Brain microvascular endothelial cell (primary cell): ENCODE data around the gene TCEANC2.

Source experiments
- DNase-seq: peaks from one replicate; pipeline ENCODE4 v3.0.0-alpha.2; 2020
- H3K27ac ChIP-seq: fragments of 250-450 bp; sonication (Bioruptor Pico); 2 replicates; pipeline ENCODE4 v1.5.1; 2020; ENCODE audit warnings: mild to moderate bottlenecking, moderate library complexity
- H3K27me3 ChIP-seq: fragments of 250-450 bp; sonication (Bioruptor Pico); replicated peaks from 2 replicates; pipeline ENCODE4 v1.5.1; 2020; ENCODE audit warnings: mild to moderate bottlenecking
- H3K36me3 ChIP-seq: fragments of 250-450 bp; sonication (Bioruptor Pico); replicated peaks from 2 replicates; pipeline ENCODE4 v1.5.1; 2020; ENCODE audit warnings: mild to moderate bottlenecking
- H3K4me3 ChIP-seq: 2 replicates; pipeline ENCODE4 v1.5.1; 2011; ENCODE audit warnings: low read depth, mild to moderate bottlenecking, control low read depth, low read length, moderate library complexity
- CTCF ChIP-seq: IDR thresholded peaks from 2 replicates; pipeline ENCODE4 v1.5.1; 2011; ENCODE audit warnings: low read depth, mild to moderate bottlenecking, moderate library complexity, low read length, control low read depth, inconsistent platforms; ENCODE audit errors: missing control alignments
- in situ Hi-C: cut with HindIII; loops from 2 replicates; pipeline ENCODE4 v1.10.0; 2017; ENCODE audit warnings: low sequenced_read_pairs, low pct_ligation_motif_present

The TCEANC2 gene

GRCh38 chr1:54107131-54107530 lies 53.7 kb downstream of the TCEANC2 start:
- Histone ChIP-seq H3K27ac (no peak overlapping the region), H3K36me3 (no peaks in the 10 kb centered on the region), H3K4me3 (no peak overlapping the region), H3K27me3 (no peaks in the 10 kb centered on the region)
- peak; percentile 29 for DNase-seq
- in situ Hi-C loops: no loop called here
- peak; percentile 62 for TF ChIP-seq CTCF

- Histone ChIP-seq H3K27me3 (no peaks in the 10 kb centered on the region), H3K27ac (no peak overlapping the region), H3K4me3 (no peak overlapping the region), H3K36me3 (no peaks in the 10 kb centered on the region)
- no peak for TF ChIP-seq CTCF
- in situ Hi-C loops: no loop called here
- no peak for DNase-seq
Measured at GRCh38 chr1:54108156-54108555, 54.7 kb downstream of the TCEANC2 start.

GRCh38 chr1:54109129-54110090 lies 56.0 kb downstream of the TCEANC2 start:
- in situ Hi-C loops: no loop called here
- DNase-seq: no peak
- no peak for TF ChIP-seq CTCF
- no peaks in the 10 kb centered on the region for H3K36me3 ChIP-seq
- H3K27me3 ChIP-seq: no peaks in the 10 kb centered on the region
- H3K27ac ChIP-seq: no peak overlapping the region
- no peak overlapping the region for H3K4me3 ChIP-seq

- Histone ChIP-seq H3K4me3 (no peak overlapping the region), H3K36me3 (no peaks in the 10 kb centered on the region), H3K27me3 (no peaks in the 10 kb centered on the region), H3K27ac (no peak overlapping the region)
- in situ Hi-C loops: no loop called here
- no peak for TF ChIP-seq CTCF
- no peak for DNase-seq
Measured at GRCh38 chr1:54110996-54111395, 57.6 kb downstream of the TCEANC2 start.

GRCh38 chr1:54111624-54112023 lies 58.2 kb downstream of the TCEANC2 start:
- in situ Hi-C loops: no loop called here
- Histone ChIP-seq H3K27ac (no peak overlapping the region), H3K27me3 (no peaks in the 10 kb centered on the region), H3K4me3 (no peak overlapping the region), H3K36me3 (no peaks in the 10 kb centered on the region)
- TF ChIP-seq CTCF: no peak
- DNase-seq: no peak
